A549 (cell line): ENCODE results near the gene BCL2.
"Not testable (repeated sequence)": the region's sequence is repeated elsewhere in the genome, so short reads cannot be mapped to it uniquely, and the experiment has no call there.

Experiments
- CBX2 ChIP-seq: fragments of 200-600 bp; sonication (generic); IDR thresholded peaks from 2 replicates; pipeline ENCODE4 v1.6.1; 2016; ENCODE audit warnings: low read depth, mild to moderate bottlenecking, borderline replicate concordance
- CHD4 ChIP-seq: fragments of 200-600 bp; sonication (generic); IDR thresholded peaks from 2 replicates; pipeline ENCODE4 v1.6.1; 2016; ENCODE audit warnings: antibody characterized with exemption, mild to moderate bottlenecking, borderline replicate concordance
- KDM1A ChIP-seq: fragments of 200-600 bp; sonication (generic); IDR thresholded peaks from 2 replicates; pipeline ENCODE4 v1.6.1; 2016; ENCODE audit warnings: low read depth, mild to moderate bottlenecking
- POLR2A ChIP-seq: IDR thresholded peaks from 2 replicates; pipeline ENCODE4 v1.6.1; 2012; ENCODE audit warnings: mild to moderate bottlenecking, low read length
- RAD21 ChIP-seq, 2 experiments: fragments of >200 bp in 1 of 2; sonication (Bioruptor Twin) in 1 of 2; formaldehyde crosslinking in 1 of 2; IDR thresholded peaks in 1 of 2; conservative IDR thresholded peaks in 1 of 2; 2 replicates in 1 of 2; 3 replicates in 1 of 2; pipeline ENCODE4 v1.6.1; 2012 to 2018; ENCODE audit warnings: inconsistent platforms in 1 of 2
- USF2 ChIP-seq: fragments of 450-650 bp; IDR thresholded peaks from 2 replicates; pipeline ENCODE4 v1.6.1; 2014; ENCODE audit warnings: antibody characterized with exemption
- ZFP36 ChIP-seq: fragments of 450-650 bp; IDR thresholded peaks from 2 replicates; pipeline ENCODE4 v1.6.1; 2014; ENCODE audit warnings: borderline replicate concordance; ENCODE audit not compliant: partially characterized antibody
- TF ChIP-seq, protein P1 (sequence below): fragments of >200 bp; sonication (Bioruptor Twin); formaldehyde crosslinking; IDR thresholded peaks from 3 replicates; pipeline ENCODE4 v1.5.1; 2016

- TF ChIP-seq, protein P1, sequence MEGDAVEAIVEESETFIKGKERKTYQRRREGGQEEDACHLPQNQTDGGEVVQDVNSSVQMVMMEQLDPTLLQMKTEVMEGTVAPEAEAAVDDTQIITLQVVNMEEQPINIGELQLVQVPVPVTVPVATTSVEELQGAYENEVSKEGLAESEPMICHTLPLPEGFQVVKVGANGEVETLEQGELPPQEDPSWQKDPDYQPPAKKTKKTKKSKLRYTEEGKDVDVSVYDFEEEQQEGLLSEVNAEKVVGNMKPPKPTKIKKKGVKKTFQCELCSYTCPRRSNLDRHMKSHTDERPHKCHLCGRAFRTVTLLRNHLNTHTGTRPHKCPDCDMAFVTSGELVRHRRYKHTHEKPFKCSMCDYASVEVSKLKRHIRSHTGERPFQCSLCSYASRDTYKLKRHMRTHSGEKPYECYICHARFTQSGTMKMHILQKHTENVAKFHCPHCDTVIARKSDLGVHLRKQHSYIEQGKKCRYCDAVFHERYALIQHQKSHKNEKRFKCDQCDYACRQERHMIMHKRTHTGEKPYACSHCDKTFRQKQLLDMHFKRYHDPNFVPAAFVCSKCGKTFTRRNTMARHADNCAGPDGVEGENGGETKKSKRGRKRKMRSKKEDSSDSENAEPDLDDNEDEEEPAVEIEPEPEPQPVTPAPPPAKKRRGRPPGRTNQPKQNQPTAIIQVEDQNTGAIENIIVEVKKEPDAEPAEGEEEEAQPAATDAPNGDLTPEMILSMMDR = not testable (repeated sequence)
- TF ChIP-seq CBX2; ZFP36; USF2; POLR2A; RAD21 (conservative IDR thresholded peaks at IDR 0.05 in 1 of 2, IDR thresholded peaks at IDR 0.05 in 1 of 2); KDM1A; CHD4: not testable (repeated sequence)
These were observed 118.1 kb downstream of the BCL2 start for GRCh38 chr18:63201456-63201855.
